Measurements from ENCODE around the gene EGFL8.

Gene EGFL8

DNA sequence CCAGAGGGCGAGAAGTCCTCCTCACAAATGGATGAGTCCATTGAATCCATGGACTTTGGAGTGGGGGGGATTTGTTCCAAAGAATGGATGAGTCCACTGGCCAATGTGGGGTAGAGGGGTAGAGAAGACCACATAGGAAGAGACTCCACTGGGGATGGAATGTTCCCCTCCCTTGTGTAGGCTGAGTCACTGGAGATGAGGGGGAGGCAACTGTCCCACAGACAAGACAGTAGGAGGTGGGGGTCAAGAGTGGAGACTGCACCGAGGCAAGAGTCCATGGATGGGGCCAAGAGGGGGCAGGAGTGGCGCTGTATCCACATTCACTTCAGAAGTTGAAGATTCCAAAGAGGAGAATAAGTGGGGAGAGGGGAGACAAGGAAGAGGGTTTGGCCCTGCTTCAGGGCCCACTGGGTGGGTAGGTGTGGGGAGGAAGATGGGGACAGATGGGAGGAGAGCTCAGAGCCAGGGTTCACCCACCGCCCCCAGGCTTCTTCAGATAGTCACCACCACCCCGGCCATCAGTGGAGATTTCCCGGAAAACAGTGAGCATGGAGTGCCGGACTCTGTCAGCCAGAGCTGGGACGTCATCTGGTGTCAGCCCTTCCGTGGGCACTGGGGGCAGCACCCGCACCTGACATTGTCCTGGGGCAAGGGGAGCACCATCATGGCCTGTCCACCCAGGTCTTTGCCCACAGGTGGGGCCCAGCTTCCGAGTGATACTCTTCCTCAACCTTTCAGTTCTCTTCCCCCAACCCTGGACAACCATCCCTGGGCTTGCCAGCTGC lies 4.6 kb downstream of the EGFL8 start:
- DNase-seq = no peak

DNA sequence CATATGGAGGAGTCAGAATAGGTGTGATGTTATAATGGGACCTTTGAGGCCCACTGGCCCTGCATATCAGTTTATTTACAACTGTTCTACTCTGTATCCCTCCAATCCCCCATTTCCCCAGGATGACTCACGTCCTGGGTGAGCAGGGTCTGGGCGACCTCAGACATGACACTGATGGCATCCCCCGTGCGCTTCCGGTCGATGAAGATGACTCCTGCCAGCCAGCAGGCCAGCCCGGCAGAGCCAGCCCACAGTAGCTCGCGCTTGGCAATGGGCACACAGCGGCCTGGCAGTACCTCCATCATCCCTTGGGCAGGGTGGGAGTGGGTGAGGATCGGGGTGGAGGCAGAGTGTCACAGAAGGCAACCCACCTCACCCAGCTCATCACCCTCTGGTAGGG lies 5.9 kb downstream of the EGFL8 start:
- no peak for DNase-seq

DNA sequence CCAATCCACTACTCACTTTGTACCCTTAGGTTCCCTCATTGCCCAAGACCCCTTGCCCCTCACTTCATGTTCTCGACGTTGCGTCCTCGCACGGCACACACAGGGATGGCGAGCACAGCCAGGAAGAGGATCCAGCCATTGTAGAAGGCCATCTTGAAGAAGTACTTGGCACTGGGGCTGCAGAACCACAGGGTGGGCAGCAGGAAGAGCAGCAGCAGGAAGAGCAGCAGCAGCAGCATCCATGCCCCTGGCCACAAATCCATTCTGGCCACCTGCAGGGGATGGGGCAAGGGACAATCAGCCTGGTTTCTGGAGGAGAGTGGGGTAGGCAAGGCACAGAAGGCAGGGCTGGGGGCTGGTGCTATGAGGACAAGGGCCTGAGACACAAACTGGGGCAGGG lies 6.8 kb downstream of the EGFL8 start:
- no peak for DNase-seq

DNA sequence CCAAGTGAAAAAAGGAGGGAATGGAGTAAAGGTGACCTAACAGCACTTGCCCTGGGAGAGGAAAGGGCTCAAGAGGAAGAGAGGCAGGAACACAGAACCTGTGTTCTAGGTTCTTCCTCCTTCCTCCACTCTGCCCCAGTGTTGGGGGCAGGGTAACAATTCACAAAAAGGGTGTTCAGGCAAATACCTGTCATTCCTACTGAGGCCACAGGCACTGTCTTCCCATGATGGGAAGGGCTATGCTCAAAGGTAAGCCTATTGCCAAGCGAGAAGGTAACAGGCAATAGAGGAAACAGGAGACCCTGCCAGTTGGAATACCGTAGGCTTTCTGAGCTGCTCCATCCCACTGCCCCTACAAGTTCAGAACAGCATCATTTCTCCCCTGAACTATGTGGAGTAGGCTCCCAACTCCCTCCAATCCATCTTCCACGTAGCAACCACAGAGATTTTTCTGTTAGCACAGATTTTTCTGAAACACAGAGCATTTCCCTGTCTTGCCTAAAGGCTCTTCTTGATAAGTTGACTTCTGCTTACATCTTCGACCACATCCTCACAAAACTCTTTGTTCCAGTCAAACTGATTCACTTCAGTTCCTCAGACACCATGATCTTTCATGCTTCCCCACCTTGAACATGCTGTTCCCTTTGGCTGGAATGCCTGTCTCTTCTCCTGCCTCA lies 8.8 kb downstream of the EGFL8 start:
- no peak for DNase-seq

DNA sequence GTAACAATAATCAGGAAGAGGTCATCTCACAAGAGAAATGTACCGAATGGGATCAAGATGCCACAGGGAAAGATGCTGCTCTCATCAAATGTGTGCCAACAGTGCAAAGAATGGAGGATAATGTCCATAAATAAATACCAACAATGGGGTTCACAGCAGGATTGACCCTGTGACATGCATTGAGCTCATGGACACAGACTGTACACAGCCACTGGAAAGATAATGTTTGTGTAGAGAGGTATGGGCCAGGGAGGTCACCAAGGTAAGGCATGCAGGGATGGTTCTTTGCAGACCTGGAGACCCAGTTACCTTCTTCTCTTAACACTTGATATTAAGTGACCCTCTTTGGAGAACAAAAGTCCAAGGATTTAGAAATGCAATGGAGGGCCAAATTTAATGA lies 10.0 kb downstream of the EGFL8 start:
- no peak for DNase-seq

DNA sequence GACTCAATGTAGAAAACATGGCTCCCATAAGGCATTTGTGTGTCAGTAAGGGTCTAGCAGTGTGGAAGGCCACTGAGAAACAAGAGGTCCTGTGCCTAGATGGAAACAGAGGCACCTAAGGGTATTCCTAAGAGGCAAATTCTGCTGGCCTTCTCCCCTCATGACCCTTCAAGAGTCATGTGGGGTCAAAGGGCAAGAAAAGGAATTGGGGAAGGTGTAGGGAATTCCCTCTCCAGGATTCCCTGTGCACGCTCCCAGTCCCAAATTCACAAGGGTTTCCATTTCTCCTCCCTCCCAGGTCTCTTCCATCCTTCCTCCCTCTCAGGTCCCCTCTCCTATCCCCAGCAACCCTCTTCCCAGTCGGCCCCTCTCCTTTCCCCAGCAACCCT lies 10.9 kb downstream of the EGFL8 start:
- no peak for DNase-seq

DNA sequence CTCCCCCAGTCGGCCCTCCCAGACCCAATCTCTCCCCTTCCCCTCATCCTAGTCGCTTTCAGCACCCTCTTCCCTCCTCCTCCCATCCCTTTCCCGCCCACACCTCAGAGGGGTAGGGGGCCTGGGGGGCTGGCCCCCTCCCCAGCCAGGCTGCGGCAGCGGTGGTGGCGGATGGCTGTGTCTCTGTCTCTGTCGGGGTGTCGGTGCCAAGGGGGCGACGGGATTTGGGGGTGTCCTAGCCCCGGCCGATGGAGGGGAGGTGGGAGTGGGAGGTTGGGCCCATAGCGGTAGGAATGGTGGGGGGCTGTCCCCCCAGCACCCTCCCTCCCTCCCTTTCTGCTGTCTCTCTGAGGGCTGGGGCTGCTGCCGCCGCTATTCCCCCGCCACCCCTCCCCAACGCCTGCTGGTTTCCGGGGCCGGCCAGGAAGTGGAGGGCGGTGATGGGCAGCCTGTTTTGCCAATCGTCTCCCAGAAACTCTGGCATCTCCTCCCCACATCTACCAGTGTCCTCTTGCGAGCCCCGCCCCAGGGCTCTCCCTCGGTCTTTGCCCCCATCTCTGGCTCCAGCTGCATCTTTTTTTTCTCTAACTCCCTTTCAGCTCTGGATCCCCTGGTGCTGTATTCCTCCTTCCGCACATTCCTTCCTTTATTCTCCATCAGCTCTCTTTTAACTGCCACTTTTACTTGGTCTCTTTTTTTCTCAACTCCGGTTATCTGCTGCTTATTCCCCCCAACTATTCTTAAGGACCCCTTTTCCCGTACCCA lies 11.5 kb downstream of the EGFL8 start, which contains the start of gene AGPAT1:
Gene AGPAT1, minus strand, starts transcription at position 374 of the 765 bp plus-strand sequence. CDS start 4,588 bp downstream, outside the sequence.
- peak; percentile 97 for DNase-seq

DNA sequence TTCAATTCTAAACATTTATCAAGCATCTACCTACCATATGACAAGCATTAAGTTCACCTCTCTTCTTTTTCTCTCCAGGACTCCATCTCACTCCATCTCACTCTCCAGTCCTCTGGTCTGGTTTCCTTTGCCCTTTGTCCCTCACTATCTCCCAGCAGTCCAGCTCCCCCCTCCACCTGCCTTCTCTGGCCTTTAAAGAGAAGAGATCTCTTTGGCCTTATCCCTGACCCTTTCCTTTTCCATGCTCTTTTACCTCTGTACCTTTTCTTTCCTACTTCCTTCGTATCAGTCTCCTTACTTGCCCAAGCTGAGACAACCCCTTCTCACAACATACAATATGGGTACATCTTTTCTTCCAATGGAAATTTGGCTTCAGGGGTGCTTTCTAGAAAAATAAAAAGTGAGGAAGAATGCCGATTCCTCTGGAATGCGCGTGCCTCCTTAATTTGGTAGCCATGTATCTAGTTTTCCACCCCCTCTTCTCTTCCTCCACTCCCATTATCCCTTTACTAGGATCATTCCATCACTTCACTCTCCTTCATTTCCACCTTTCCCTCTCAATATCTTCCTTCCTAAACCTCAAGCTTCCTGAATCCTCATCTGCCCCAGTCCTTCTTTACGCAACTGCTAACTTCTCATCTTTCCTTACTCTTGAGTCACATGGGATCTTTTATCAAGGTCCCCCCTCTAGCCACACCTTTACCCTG lies 12.2 kb downstream of the EGFL8 start:
- DNase-seq = no peak

DNA sequence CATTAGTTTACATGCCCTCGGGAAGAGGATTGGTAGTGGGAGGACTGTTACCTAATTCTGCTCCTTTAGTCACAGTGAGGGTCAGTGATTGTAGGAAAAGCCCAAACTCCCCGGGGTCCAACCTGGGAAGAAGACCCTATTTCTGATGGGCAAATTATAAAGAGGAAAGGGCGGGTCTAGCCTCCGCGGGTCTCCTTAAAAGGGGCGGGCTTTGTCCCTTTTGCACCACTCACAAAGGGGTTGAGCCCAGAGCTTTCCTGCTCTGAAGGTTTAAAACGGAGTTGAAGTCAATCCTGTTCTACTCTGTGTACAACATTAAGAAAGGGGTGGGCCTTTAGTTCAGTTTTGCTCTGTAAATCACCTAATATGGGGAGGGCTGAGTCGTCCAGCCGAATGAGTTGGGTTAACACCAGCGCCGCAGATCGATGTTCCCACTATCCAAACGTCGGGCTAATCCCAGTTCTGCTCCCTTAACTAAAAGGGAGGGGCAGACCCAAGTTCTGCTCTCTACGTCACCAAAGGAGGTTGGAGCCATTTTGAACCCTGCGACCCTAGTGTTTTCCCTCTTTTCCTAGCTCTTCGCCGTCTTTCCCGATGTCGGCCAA lies 12.9 kb downstream of the EGFL8 start:
- peak; percentile 41 for DNase-seq

DNA sequence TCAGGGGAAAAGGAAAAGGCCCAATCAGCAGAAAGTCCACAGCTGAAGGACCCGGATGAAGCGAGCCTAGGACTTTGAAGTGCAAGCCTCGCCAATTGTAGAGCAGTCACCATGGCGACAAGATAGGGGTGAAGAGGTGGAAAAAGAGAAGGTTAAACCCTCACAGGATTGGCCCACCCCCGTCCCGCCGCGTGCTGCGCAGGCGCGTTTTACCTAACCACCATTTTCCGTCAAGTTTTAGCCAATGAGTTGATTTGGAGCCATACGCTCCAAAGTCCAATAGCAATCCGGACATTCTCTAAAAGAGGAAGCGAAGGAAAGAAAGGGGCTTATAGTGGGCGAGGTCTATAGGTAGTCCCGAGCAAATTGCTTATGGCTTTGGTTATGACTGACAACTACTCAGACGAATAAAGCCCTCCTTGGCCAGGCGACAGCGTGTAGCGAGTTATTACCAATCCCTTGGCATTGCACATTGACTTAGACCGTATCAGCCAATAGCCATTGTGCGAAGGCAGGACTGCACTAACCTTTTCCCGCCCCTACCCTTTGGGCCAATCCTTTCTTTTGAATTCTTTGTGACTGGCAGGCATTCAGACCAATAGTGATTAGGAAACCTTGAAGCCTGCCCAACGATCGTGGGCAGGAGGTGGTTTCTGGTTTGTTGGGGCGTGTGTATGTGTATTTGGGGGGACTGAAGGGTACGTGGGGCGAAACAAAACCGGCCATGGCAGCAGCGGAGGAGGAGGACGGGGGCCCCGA lies 13.6 kb downstream of the EGFL8 start, which contains the start of gene RNF5:
Gene RNF5, plus strand, starts transcription at position 618 of the 759 bp plus-strand sequence. Its CDS starts 107 bp downstream, at position 725.
- peak; percentile 99 for DNase-seq

DNA sequence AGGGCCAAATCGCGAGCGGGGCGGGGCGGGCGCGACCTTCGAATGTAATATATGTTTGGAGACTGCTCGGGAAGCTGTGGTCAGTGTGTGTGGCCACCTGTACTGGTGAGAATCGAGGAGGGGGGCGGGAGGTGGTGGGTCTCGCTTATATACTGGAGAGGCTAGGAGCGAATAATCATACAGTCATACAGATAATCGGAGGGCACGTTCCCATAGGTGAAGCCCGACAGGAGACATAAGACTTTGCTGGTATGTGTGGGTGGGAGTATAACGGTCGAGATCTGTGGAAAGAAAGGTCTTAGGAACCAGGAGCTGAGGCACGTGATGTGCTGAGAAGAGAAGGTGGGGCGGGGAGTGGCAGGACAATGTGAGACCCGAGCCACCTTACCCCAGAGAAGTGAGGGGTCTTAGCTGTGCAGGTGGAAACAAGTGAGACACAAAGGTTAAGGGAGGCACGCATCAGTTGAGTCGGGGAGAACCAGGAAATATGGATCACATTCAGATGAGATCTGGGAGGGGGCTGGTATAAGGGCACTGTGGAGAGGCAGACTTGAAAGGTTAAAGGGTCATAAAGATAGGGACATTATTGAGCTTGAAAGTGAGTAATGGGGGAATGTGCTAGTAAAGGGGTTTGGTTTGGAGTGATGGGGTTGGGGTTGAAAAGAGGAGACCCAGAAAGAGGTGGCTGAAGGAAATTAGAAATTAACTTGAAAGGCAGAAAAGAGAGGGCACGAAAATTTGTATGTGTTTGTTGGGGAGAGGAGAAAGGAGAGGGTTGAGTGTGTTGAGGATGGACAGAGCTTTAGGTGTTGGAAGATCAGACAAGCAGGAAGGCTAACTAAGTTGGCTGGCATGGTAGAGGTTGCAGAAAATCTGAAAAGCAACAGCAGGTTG lies 14.4 kb downstream of the EGFL8 start:
- DNase-seq = no peak

DNA sequence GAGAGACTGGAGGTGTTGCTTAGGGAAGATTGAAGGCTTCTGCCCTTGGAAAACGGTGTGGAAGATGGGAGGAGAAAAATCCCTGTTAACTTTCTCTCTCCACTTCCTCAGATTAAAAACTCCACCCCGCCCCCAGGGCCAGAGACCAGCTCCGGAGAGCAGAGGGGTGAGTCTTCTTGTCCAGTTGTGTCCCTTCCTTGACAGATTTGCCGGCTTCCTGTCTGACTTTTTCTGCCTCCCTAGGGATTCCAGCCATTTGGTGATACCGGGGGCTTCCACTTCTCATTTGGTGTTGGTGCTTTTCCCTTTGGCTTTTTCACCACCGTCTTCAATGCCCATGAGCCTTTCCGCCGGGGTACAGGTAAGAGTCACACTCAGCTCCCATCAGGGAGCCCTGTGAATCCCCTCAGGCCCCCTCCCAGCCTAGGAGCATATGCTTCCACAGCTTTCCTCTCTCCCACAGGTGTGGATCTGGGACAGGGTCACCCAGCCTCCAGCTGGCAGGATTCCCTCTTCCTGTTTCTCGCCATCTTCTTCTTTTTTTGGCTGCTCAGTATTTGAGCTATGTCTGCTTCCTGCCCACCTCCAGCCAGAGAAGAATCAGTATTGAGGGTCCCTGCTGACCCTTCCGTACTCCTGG lies 15.5 kb downstream of the EGFL8 start:
- DNase-seq = no peak

DNA sequence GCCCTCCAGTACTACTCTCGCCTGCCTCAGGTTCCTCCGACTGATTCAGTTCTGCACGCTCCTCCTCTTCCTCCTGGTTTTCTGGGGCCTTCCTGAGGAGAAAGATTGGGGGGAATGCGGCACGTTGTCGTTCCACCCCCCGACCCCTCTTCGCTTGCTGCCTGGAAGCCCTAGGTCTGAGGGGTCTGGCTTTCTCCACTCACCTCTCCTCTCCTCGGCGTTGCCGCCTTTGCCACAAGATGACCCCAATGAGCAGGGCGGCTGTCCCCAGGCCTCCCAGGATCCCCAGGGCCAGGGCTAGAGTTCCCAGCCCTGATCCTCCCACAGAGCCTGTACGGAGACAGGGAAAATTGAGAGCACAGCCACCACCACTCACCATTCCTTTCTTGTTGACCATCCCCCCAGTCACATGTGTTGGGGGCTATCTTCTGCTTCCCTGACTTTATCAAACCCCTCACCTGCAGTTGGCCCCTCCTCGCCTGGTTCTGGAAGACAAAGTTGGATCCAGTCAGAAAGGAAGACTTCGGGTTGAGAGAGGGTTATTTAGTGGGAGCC lies 16.8 kb downstream of the EGFL8 start:
- no peak for DNase-seq

DNA sequence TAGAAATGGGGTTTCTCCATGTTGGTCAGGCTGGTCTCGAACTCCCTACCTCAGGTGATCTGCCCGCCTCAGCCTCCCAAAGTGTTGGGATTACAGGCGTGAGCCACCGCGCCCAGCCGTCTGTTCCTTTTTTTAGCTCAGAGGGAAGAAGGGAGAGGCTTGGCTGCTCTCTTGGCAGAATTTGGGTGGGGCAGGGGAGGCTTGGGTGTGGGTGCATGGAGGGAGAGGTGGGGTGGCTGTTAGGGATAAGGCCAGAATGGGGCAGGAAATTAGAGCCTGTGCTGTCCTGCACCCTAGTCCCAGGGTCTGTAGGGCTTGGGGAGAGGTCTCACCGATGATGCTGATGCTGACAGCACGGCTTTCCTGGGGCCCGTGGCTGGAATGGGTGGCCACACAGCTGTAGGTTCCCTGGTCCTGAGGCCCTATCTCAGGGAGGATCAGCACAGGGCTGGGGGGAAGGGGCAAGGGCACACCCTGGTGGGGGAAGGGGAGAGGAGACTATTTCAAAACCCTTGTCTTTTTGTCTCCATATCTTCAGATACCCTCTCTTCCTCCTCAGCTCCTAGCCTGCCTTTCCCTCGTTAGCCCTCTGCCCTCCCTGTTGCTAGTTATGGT lies 17.6 kb downstream of the EGFL8 start:
- DNase-seq = no peak

DNA sequence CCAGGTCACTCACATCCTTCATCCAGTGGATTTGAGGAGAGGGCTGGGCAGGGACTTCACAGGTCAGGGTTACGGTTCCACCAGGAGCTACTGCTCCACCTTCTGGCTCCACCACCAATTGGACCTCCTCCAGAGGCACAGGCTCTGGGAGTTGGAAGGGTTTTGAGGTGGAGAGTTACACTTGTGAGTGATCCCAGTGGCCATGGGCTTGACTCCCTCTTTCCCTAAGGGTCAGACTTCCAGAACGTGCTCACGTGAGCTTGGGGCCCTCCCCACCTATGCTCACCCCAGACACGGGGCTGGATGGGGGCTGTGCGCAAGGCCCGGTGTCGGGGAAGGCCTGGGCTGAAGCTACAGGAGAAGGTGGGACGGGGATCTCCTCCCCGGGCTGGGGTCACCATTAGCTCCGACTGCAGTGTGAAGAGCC lies 18.2 kb downstream of the EGFL8 start:
- DNase-seq = no peak

DNA sequence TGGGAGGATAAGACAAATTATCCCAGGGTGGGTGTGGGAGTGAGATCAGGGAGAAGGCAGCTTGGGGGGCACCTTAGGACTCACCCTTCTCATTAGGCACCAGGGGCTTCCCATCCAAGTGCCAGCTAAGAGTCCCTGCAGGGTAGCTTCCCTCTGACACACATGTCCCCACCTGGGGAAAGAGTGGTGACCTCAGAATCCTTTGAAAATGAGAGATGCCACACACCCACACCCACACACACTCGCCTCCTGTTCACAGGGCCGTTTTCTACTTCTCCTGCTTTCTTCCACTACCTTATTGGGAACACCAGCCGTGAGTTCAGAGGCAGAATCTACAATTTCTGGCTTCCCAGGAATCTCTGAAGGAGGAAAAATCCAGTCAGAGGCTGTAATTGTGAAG lies 18.6 kb downstream of the EGFL8 start:
- DNase-seq = no peak

DNA sequence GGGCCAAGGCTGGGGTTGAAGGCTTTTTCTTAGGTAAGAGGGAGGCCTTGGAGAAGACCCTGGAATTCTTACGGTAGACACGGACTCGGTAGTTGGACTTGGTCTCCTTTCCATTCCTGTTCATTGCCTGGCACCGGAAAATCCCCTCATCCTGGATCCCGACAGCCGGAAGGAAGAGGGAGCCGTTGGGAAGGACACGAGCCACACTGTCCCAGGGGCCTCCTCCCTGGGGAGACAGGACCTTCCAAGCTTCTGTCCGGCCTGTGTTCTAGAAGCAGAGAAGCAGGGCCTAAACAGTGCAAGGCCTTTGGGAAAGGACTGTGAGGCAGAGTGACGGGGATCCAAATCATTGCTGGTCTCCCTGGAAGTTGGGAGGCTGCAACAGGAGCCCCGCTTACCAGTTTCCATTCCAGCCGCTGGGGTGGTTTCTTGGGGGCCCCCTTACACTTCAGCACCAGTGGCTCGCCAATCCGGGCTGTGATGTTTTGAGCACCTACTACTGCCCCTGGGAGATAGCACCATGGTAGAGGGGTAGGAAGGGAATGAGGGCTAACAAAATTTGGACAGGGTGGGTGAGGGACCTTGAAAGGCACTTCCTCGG lies 19.2 kb downstream of the EGFL8 start:
- DNase-seq = no peak

DNA sequence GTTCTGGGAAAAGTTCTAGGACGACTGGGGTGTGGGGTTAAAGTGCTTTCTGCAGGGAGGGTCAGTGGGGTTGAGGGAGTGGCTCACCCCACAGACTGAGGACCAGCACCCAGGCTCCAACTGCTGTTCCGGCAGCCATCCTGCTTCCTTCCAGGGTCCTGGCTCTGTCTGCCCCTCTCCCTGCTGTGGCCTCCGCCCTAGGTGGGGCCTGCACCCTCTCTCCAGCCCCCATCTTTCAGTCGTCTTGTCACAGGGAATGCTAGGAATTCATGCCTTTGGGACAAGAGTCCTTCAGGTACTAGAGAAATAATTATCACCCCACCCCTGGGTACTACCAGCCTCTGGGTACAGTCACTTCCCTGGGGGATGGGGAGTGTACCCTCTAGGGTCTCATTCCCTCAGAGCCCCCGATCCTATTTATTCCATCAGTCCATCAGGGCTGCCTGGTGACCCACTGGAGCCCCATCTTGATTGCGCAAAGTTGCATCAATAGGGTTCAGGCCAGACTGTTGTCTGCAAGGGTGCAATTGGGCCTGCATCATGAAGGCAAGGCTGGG lies 19.8 kb downstream of the EGFL8 start, which contains the start of gene AGER:
Gene AGER, minus strand, starts transcription at position 170 of the 557 bp plus-strand sequence. Its CDS starts 31 bp downstream, at position 139.
- no peak for DNase-seq
